Skeletal muscle satellite cell (primary cell): Measurements from ENCODE around the gene PRSS23. TPM values are rescaled to one million over a fixed set of nuclear protein-coding genes. Genes with fewer than 3 reads are reported as not detected.
"Not testable (repeated sequence)": the region's sequence is repeated elsewhere in the genome, so short reads cannot be mapped to it uniquely, and the experiment has no call there.

Experiments
- H3K27me3 ChIP-seq: 2 replicates; pipeline ENCODE4 v1.7.0; 2013; ENCODE audit warnings: low read length; ENCODE audit not compliant: control insufficient read depth, insufficient read depth
- H3K36me3 ChIP-seq: 2 replicates; pipeline ENCODE4 v1.7.0; 2013; ENCODE audit warnings: mild to moderate bottlenecking, control low read depth, low read length; ENCODE audit not compliant: insufficient read depth
- H3K4me1 ChIP-seq: 2 replicates; pipeline ENCODE4 v1.7.0; 2013; ENCODE audit warnings: low read length; ENCODE audit not compliant: control insufficient read depth, insufficient read depth
- H3K4me2 ChIP-seq: 2 replicates; pipeline ENCODE4 v1.7.0; 2013; ENCODE audit warnings: mild to moderate bottlenecking, low read length
- H3K4me3 ChIP-seq: 2 replicates; pipeline ENCODE4 v1.7.0; 2013; ENCODE audit warnings: low read length
- H3K9ac ChIP-seq: 2 replicates; pipeline ENCODE4 v1.7.0; 2013; ENCODE audit warnings: mild to moderate bottlenecking, low read depth, low read length, moderate library complexity
- H3K9me3 ChIP-seq: replicated peaks from 2 replicates; pipeline ENCODE4 v1.7.0; 2013; ENCODE audit warnings: mild to moderate bottlenecking, control low read depth, low read length
- total RNA-seq: library from RNA; depleted of rRNA; stranded (reverse); fragments of >200 nt; gene quantifications from 2 replicates; pipeline ENCODE4 v1.2.3, GENCODE V29; 2012; rRNA removed

The PRSS23 gene
- 85.2 and 87.4 TPM in 2 replicates for total RNA-seq

- Histone ChIP-seq H3K4me3 (peak within 1 kb of the TSS; percentile 93), H3K4me2 (peak within 1 kb of the TSS; percentile 89), H3K4me1 (peaks cover 55% of the 10 kb centered on the region), H3K9ac (peak within 1 kb of the TSS; percentile 93), H3K27me3 (no peaks in the 10 kb centered on the region), H3K9me3 (no peaks in the 10 kb centered on the region), H3K36me3 (peaks cover 7% of the 10 kb centered on the region)
Measured at GRCh38 chr11:86800076-86800959, at the start of gene PRSS23. PRSS23 (plus strand) TSS chr11:86800542; CDS start chr11:86807644, 7,102 bp downstream.

- H3K4me3 ChIP-seq: no peak overlapping the region
- no peak overlapping the region for H3K9ac ChIP-seq
- peaks cover 4% of the 10 kb centered on the region for H3K4me1 ChIP-seq
- no peaks in the 10 kb centered on the region for H3K36me3 ChIP-seq
- H3K4me2 ChIP-seq: no peak overlapping the region
- no peaks in the 10 kb centered on the region for H3K27me3 ChIP-seq
- H3K9me3 ChIP-seq: no peaks in the 10 kb centered on the region
Measured at GRCh38 chr11:86753459-86753858, 46.9 kb upstream of the PRSS23 start.

- H3K4me3 ChIP-seq: no peak overlapping the region
- no peak overlapping the region for H3K9ac ChIP-seq
- no peak overlapping the region for H3K4me2 ChIP-seq
- no peaks in the 10 kb centered on the region for H3K4me1 ChIP-seq
- H3K9me3 ChIP-seq: no peaks in the 10 kb centered on the region
- H3K36me3 ChIP-seq: no peaks in the 10 kb centered on the region
- no peaks in the 10 kb centered on the region for H3K27me3 ChIP-seq
Measured at GRCh38 chr11:86755146-86755545, 45.2 kb upstream of the PRSS23 start.

- Histone ChIP-seq H3K27me3 (no peaks in the 10 kb centered on the region), H3K4me2 (no peak overlapping the region), H3K9me3 (no peaks in the 10 kb centered on the region), H3K4me1 (peaks cover 24% of the 10 kb centered on the region), H3K4me3 (no peak overlapping the region), H3K9ac (no peak overlapping the region), H3K36me3 (no peaks in the 10 kb centered on the region)
Measured at GRCh38 chr11:86758171-86758570, 42.2 kb upstream of the PRSS23 start.

- Histone ChIP-seq H3K27me3 (no peaks in the 10 kb centered on the region), H3K9ac (peak overlapping the region; percentile 2), H3K4me1 (peaks cover 24% of the 10 kb centered on the region), H3K4me3 (no peak overlapping the region), H3K9me3 (no peaks in the 10 kb centered on the region), H3K36me3 (no peaks in the 10 kb centered on the region), H3K4me2 (peak overlapping the region; percentile 14)
Measured at GRCh38 chr11:86760577-86760976, 39.8 kb upstream of the PRSS23 start.

GRCh38 chr11:86761978-86762377, 38.4 kb upstream of the PRSS23 start:
- H3K27me3 ChIP-seq: no peaks in the 10 kb centered on the region
- no peak overlapping the region for H3K4me3 ChIP-seq
- no peak overlapping the region for H3K9ac ChIP-seq
- H3K36me3 ChIP-seq: no peaks in the 10 kb centered on the region
- H3K4me2 ChIP-seq: no peak overlapping the region
- peaks cover 24% of the 10 kb centered on the region for H3K4me1 ChIP-seq
- H3K9me3 ChIP-seq: no peaks in the 10 kb centered on the region

- Histone ChIP-seq H3K36me3 (no peaks in the 10 kb centered on the region), H3K27me3 (no peaks in the 10 kb centered on the region), H3K9ac (no peak overlapping the region), H3K4me1 (peaks cover 24% of the 10 kb centered on the region), H3K4me3 (no peak overlapping the region), H3K9me3 (no peaks in the 10 kb centered on the region), H3K4me2 (no peak overlapping the region)
Measured at GRCh38 chr11:86765203-86765602, 35.1 kb upstream of the PRSS23 start.

- Histone ChIP-seq H3K9me3 (no peaks in the 10 kb centered on the region), H3K4me1 (peaks cover 18% of the 10 kb centered on the region), H3K9ac (no peak overlapping the region), H3K27me3 (no peaks in the 10 kb centered on the region), H3K4me3 (no peak overlapping the region), H3K36me3 (no peaks in the 10 kb centered on the region), H3K4me2 (no peak overlapping the region)
Measured at GRCh38 chr11:86765878-86766277, 34.5 kb upstream of the PRSS23 start.

GRCh38 chr11:86769219-86769618, 31.1 kb upstream of the PRSS23 start:
- Histone ChIP-seq H3K27me3 (no peaks in the 10 kb centered on the region), H3K4me1 (no peaks in the 10 kb centered on the region), H3K9me3 (no peaks in the 10 kb centered on the region), H3K4me2 (no peak overlapping the region), H3K36me3 (no peaks in the 10 kb centered on the region), H3K9ac (no peak overlapping the region), H3K4me3 (no peak overlapping the region)

GRCh38 chr11:86770473-86771027, 29.8 kb upstream of the PRSS23 start:
- H3K36me3 ChIP-seq, H3K4me2 ChIP-seq, H3K9ac ChIP-seq, H3K4me3 ChIP-seq, H3K9me3 ChIP-seq, H3K4me1 ChIP-seq, H3K27me3 ChIP-seq: not testable (repeated sequence)

GRCh38 chr11:86772999-86773398, 27.3 kb upstream of the PRSS23 start:
- H3K27me3 ChIP-seq: no peaks in the 10 kb centered on the region
- no peak overlapping the region for H3K4me3 ChIP-seq
- no peaks in the 10 kb centered on the region for H3K4me1 ChIP-seq
- no peak overlapping the region for H3K4me2 ChIP-seq
- no peaks in the 10 kb centered on the region for H3K36me3 ChIP-seq
- H3K9ac ChIP-seq: no peak overlapping the region
- no peaks in the 10 kb centered on the region for H3K9me3 ChIP-seq
